Peyer's patch (tissue), 4 donors: Measurements from ENCODE around the gene GPR107.

Experiments
- CTCF ChIP-seq, 6 experiments: fragments of 450-650 bp in 4 of 6; fragments of 200-600 bp in 2 of 6; sonication (generic) in 1 of 6; IDR thresholded peaks; one replicate each; pipeline ENCODE4 v1.5.1; 2017 to 2019; ENCODE audit warnings: antibody characterized with exemption in 6 of 6, mild to moderate bottlenecking in 3 of 6, moderate library complexity in 1 of 6
- POLR2A ChIP-seq, 2 donors: fragments of 450-650 bp; IDR thresholded peaks; one replicate each; pipeline ENCODE4 v1.5.1; 2017; ENCODE audit warnings: antibody characterized with exemption in 2 of 2, mild to moderate bottlenecking in 2 of 2, moderate library complexity in 2 of 2

GRCh38 chr9:130175355-130175754, 121.6 kb downstream of the GPR107 start:
- TF ChIP-seq CTCF (IDR thresholded peaks at IDR 0.05) = no peak
- TF ChIP-seq POLR2A (IDR thresholded peaks at IDR 0.05) = no peak
